EH (cell line): ENCODE data around the gene ZC3H12C.

ENCODE experiments used
- DNase-seq: peaks from one replicate; pipeline ENCODE4 v3.0.0-alpha.2; 2015; ENCODE audit warnings: low read depth

ZC3H12C gene

GRCh38 chr11:110077346-110077745, 15.8 kb upstream of the ZC3H12C start:
- DNase-seq = no peak

DNA sequence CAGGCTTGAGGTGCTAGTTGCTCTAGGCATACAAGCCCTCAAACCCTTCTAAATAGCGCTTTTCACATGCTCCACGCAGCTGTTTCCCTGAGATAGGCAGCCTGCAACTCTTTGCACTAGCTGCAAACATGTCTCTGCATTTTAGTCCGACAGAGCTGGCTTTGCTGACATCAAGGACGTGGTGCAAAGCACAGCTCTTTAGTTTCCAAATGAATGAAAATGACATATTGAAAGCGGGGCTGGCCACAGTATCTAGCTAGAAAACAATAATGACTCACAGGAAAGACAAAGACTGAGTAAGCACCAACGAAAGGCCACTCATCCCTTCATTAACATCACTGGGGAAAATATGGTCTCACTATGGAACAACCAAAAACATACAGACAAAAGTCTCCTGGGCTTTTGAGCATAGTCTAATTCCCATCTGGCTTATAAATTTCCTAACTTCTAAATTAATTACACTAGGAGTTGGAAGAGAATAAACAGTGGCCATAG, 15.3 kb upstream of the ZC3H12C start:
- DNase-seq = peak; percentile 71

- DNase-seq = no peak
Measured at GRCh38 chr11:110078923-110079544, 14.2 kb upstream of the ZC3H12C start.

DNA sequence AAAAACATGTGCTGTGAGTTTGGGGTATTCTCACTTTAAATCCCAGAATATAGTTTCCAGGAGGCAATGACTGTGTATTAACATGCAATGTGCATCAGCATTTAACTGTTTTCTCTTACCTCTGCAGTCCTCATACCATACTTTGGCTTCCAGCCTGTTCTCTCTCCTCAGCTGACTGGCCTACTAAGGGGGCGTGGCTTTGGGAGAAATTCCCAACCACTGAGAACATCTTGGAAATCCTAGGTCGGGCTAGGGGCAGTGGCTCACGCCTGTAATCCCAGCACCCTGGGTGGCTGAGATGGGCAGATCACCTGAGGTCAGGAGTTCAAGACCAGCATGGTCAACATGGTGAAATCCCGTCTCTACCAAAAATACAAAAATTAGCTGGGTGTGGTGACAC, 13.5 kb upstream of the ZC3H12C start:
- no peak for DNase-seq

DNA sequence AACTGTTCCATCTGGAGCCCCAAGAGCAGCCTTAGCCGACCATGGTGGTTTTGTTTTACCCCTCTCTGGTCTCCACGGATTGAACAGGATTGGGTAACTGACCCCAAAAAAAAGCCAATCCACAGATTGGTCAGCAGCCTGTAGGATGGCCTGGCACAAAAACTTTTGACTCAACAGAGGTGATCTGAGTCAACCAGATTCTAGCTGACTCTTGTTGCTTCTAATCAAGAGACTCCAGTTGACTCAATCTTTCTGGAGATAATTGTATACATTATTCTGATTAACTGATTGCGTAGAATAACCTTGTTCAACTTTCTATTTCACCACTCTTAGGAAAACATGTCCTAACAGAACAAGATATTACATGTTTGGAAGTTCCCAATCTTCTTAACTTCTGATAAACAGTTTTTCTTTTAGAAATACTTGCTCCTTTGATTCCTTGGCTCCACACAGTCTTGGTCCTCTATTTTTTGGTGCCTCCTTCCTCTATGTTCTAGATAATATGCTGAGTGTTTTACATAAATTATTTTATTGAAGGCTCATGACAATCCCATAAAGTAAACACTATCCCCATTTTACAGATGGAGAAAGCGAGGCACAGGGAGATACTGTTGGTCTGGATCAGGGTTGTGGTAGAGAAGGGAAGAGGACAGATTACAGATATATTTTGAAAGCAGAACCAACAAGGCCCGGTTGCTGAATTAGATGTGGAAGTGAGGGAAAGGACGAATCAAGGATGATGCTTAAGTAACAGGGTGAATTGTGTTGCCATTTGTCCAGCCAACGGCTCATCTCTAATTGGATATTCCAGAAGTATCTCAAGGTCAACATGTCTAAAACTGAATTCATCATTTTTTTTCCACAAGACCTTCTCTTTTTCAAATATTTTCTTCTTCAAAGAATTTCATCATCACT, 11.5 kb upstream of the ZC3H12C start:
- no peak for DNase-seq

DNA sequence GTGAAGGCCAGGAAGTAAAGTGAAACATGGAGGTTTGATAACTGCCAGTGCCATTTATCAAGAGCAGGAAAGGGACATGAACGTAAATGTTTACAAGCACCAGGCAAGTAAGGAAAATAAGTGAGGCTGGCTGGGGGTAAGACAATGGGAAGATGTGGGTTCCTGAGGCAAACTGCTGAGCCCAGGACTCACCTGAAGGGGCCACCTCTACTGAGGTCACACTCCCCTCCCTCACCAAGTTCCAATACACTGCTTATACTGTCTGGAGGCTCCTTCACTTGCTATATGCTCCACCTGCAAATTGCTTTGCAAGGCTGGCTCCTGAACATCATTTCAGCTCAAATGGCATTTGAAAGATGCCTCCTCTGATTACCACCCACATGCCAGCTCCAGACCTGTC, 10.3 kb upstream of the ZC3H12C start:
- DNase-seq = no peak

DNA sequence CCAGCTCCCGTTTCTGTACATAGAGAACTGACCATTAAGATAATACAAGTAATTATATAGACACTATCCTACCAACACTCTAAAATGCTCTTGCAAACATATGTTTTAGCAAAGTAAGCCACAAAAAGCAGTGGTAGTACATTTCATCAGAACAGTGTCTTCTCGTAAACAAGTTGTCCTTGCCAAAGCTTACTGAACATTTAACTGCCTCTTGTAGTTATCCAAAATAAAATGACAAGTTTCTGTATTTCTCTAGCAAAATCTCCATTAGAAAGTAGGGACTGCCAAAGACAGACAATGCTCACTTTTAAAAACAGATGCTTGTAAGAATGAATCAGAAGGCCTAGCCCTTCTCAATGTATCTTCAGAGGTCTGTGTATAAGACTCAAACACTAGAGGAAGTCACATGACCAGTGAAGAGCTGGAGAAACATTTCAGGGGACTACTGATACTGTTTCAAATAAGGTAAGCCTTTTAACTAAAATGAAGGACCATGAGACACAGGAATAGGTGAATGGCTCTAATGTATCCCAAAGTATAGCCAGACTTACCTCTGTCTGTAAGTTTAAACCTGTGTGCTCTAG, 7.8 kb upstream of the ZC3H12C start:
- no peak for DNase-seq

DNA sequence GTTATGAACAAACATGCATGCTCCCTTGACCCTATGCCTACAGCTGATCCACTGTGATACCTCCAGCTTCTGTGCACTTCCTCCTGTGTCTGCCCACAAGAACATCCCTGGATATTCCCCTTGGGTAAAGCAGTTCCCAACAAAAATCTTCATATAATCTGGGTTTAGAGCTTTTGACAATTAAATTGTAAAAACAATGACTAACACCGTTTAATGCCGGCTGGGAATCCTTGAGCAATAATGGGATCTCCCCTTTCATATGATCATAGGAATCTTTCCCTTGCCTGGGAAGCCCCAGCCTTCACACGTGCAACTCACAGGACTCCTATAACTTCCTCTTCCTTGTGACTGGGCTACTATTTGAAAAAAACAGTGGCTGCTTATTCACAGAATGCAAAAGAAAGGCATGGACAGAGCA, 6.3 kb upstream of the ZC3H12C start:
- peak; percentile 79 for DNase-seq

DNA sequence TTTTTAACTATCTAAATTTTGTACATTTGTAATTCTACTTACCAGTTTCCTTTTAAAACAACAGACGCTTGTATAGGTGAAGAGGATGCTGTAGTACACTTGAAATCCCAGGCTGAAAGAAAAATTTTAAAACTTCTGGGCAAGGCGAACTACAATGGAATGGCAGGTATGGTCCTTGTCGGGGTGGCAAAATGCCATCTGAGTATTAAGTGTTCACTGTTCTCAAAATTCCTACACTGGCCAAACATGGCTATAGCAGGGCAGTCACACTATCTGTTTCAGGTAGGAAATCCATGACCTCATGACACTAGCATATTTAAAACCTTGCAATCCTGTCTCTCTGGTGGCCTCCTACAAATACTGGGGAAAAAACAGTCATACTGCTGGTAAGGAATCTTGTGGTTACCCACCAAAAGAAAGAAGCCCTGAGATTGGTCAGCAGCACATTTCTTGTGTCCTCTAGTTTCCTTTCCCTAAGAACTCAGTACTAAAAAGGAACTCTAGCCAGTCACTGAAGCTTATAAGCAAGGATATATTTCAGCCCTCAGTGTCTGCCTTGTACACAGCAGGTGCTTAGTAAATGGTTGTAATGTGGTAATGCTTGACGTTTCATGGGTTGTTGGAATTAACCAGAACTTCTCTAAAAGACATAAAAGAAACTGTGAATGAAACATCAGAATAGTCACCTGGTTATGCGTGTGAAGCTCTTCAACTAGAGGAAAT, 5.2 kb upstream of the ZC3H12C start:
- peak; percentile 82 for DNase-seq

DNA sequence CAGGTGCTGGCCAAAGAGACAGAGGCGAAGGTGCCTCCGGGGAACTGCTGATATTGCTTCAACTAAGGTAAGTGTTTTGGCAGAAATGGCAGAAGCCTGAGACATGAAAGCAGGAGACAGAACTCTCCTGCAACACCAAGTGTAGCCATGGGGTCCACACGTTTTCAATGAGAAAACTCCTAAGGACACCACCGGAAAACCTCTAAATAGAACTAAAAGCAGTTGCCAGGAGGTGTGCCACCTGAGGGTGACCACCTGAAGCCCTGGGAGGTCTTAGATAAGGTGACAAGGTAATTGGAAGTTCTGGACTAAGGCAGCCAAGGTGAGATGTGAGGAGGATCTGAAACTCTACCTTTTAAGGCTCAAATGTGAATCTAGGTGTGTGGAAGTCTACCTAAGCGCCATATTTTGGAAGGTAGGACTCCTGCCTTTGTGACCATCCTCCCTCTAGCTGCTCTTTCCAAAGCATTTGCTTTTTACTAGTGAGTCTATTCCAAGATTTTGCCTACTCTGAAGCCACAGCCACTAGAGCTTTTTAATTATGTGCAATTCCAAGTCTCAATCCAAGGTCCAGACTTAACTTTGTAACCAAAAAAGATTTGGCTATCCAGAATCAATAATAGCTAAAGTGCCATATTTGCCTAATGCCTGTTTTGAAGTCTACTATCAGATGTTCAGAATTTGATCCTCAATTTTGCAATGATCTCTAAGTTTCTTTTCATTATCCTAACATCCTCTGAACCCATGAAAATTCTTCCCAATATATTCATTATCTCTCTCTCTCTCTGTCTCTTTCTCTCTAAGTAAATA, 4.5 kb upstream of the ZC3H12C start:
- no peak for DNase-seq

DNA sequence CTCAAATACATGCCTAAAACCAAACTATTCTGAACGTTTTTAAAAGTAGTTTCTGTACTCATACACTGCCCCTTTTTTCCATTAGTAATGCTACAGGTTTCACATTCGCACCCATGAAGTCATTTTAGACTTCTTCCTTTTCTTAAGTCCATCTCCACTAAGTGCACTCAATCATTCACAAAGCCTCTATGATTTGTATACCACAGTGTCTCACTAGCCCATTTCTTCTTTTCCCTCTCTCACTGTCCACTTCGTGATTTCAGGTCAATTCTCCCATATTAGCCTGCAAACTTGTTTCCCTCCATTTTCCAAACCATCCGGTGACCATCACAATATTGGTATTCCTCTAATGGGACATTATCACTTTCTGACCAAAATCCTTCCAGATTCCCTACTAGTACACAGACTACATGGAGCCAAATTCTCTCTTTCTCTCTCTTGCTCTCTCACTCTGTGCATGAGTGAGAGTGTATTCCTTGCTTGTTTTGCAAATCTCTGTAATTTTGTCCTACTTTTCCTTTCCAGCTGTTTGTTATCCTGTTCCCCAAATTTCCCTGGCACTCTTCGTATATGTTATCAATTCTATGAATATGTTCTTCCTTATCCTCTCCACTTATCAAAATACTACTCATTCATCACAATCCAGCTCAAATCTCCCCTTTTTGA, 3.4 kb upstream of the ZC3H12C start:
- no peak for DNase-seq

DNA sequence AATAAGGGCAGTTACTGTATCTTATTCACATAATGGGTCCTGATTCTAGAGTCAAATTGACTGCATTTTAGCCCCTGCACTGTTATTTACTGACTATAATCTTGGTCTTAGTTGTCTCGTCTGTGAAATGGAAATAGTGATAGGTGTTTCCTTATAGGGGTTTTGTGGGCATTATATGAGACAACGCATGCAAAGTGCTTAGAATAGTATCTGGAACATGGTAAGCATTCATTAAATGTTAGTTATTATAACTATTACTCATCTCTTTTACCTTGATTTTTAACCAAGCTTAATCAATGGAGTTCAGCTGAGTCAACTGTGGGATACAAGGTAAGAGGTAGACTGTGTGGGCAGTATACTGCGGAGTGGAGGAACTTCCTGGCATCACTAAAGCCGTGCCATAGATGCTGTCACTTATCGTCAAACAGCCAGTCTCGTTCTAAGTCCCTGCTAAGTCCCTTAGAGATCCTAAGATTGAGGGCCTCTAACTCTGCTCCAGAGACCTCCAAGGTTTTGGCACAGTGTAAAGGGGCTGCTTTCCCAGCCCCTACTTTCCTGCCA, 2.6 kb upstream of the ZC3H12C start:
- no peak for DNase-seq

- DNase-seq = peak; percentile 6
Measured at GRCh38 chr11:110092111-110092514, 1.1 kb upstream of the ZC3H12C start.

DNA sequence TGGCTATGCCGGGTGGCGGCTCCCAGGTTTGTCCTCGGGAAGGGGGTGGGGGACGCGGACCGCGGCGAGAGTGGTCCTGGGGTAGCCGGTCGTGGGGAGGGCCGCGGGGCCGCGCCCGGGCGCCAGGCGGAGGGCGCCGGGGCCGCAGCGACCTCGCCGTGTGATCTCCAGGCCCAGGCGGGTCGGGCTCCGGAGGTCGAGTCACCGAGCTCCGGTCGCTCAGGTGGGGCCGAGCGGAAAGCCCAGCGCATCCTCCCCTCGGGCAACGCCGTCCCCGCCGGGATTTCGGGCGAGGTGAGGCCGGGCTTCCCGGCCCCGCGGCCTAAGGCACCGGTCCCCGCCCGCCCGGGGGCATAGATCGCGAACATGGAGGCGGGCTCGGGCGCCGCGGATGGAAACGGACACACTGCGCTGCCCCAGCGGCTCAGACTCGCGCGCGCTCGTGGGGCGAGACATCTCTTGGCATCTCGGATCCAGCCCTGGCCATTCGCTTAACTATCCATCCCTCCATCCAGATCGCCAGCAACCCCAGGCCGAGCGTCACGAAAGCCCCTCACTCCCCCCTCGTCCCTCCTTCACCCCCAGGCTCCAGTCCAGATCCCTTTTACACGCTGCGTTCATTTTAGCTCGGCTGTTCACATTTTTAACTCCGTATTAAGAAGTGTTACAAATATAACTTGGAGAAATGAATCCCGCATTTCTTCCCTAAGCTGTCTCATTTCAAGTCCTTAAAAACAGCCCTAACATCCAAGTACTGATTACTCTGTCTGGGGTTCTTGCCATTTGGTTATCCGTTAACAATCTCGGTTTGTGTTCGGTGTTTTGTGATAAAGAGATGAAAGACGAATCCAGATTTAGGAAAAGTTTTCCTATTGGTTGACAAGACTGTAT, 460 bp downstream of the ZC3H12C start:
- peak; percentile 63 for DNase-seq

GRCh38 chr11:110094298-110095285, 1.4 kb downstream of the ZC3H12C start:
- no peak for DNase-seq

GRCh38 chr11:110095554-110095953, 2.4 kb downstream of the ZC3H12C start:
- DNase-seq = no peak

GRCh38 chr11:110096496-110096895, 3.3 kb downstream of the ZC3H12C start:
- no peak for DNase-seq

DNA sequence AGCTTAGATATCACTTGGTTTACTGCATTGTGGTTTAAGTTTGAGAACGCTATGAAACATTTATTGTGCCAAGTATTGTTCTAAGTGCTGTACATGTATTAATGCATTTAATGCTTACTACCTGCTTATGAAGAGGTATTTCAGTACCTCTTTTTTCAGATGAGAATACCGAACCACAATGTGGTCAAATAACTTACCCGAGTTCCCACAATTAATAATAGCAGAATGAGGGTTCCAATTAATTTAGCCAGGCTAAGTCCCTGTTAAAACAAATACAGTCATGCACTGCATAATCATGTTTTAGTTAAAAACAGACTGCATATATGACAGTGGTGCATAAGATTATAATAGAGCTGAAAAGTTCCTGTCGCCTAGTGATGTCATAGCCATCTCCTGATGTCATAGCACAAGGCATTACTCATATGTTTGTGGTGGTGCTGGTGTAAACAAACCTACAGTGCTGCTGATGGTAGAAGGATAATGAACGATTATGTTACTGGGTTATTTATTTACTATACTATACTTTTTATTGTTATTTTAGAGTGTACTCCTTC, 4.3 kb downstream of the ZC3H12C start:
- no peak for DNase-seq
